ENCODE data around the gene JADE2.

Gene JADE2

DNA sequence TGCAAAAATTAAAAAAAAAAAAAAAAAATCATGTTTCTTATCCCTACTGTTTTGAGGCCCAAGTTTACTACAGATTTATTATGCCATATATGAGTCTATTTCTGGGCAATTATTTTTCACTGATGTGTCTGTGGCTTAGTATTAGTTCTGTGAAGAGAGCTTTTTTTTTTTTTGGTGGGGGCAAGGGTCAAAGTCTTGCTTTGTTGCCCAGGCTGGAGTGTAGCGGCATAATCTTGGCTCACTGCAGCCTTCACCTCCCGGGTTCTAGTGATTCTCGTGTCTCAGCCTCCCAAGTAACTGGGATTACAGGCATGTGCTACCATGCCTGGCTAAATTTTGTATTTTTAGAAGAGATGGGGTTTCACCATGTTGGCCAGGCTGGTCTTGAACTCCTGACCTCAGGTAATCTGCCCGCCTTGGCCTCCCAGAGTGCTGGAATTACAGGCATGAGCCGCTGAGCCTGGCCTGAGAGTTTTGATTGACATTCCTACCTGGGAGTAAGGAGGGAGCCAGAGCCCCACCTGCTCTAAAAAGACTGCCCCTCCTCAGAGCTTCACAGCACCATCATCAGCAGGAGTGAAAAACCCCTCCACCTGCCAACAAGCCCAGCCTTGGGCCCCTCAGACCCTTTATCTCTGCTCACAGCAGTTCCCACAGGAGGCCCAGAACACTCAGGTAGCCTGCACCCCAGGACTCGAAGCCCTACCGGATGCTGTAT is 36.1 kb upstream of the JADE2 start:
- H2BK120ac ChIP-seq (ENCODE audit: low read depth, low read length), result no peak overlapping the region
- no peaks in the 10 kb centered on the region for H3K36me3 ChIP-seq (ENCODE audit: control insufficient read depth in 1 of 2, insufficient read depth in 2 of 2, low read depth in 1 of 2, low read length in 2 of 2)
- no peak overlapping the region for H3K18ac ChIP-seq (ENCODE audit: low read depth in 1 of 2, low read length in 2 of 2)
- H2AFZ ChIP-seq (ENCODE audit: low read depth, low read length), result no peak overlapping the region
- H3K9me3 ChIP-seq (ENCODE audit: control insufficient read depth, low read length), result no peaks in the 10 kb centered on the region
- H2BK12ac ChIP-seq (ENCODE audit: low read length in 2 of 2), result no peak overlapping the region
- H3K4me1 ChIP-seq (ENCODE audit: control insufficient read depth, insufficient read depth, low read depth, low read length), result no peaks in the 10 kb centered on the region
- WGBS, result 88% methylated on average over 7 of the region's 7 CpGs
- H3K4me3 ChIP-seq (ENCODE audit: insufficient read depth in 1 of 2, low read depth in 1 of 2, low read length in 2 of 2), result no peak overlapping the region
- H2AK5ac ChIP-seq (ENCODE audit: low read length, severe bottlenecking), result no peak overlapping the region
- H3K27me3 ChIP-seq (ENCODE audit: control insufficient read depth in 1 of 2, insufficient read depth in 1 of 2, low read length in 2 of 2), result no peaks in the 10 kb centered on the region
- H4K8ac ChIP-seq (ENCODE audit: low read length), result no peak overlapping the region
- H3K9ac ChIP-seq (ENCODE audit: low read length), result no peak overlapping the region
- H2BK15ac ChIP-seq (ENCODE audit: low read depth, poor library complexity, severe bottlenecking), result no peak overlapping the region
- H3K4ac ChIP-seq (ENCODE audit: low read depth in 1 of 2, low read length in 2 of 2), result no peak overlapping the region
- no peak overlapping the region for H3K27ac ChIP-seq (ENCODE audit: low read length, poor library complexity, severe bottlenecking)
- no peak overlapping the region for H3K23ac ChIP-seq (ENCODE audit: low read length in 2 of 2)
- DNase-seq, result no peak
- H3K4me2 ChIP-seq (ENCODE audit: low read length, poor library complexity, severe bottlenecking), result no peak overlapping the region
- H2BK5ac ChIP-seq (ENCODE audit: low read depth, low read length, poor library complexity, severe bottlenecking), result no peak overlapping the region
- no peak overlapping the region for H3K14ac ChIP-seq (ENCODE audit: low read length in 2 of 2)
- no peak overlapping the region for H4K91ac ChIP-seq (ENCODE audit: low read length)
- no peaks in the 10 kb centered on the region for H3K79me1 ChIP-seq (replicated peaks; ENCODE audit: low read length, poor library complexity, severe bottlenecking)

DNA sequence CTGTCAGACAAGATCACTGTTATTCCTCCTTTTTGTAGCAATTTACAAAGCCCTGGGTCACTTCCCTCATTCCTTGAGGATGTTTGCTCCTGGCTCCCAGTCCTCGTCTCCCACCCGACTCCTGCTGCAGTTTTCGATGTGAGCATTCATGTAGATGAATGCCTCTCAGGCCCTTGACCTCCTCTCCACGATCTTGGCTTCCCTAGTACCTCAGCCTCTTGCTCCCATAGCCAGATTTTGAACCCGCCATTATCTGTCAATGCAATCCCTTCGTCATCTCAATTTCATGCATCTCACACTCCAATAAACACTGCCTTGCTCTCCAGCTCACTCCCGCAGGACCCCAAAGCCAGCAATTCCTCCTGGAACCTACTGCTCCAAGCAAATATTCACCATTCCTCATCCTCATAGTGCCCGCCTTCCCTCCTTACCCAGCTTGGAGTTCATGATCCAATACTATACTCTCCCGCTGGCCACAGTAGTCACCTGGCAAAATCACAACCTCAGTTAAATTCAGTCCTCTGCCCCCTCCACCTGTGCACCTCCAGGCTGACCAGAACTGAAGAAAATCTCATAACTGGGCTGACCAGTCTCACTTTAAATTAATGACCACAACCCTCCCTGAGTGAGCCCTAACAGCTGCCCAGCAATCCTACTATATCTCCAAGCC is 35.1 kb upstream of the JADE2 start:
- H3K14ac ChIP-seq (ENCODE audit: low read length in 2 of 2), result no peak overlapping the region
- no peak overlapping the region for H3K23ac ChIP-seq (ENCODE audit: low read length in 2 of 2)
- 88% methylated on average over 9 of the region's 9 CpGs for WGBS
- H3K4ac ChIP-seq (ENCODE audit: low read depth in 1 of 2, low read length in 2 of 2), result no peak overlapping the region
- H3K18ac ChIP-seq (ENCODE audit: low read depth in 1 of 2, low read length in 2 of 2), result no peak overlapping the region
- H2AK5ac ChIP-seq (ENCODE audit: low read length, severe bottlenecking), result no peak overlapping the region
- H3K36me3 ChIP-seq (ENCODE audit: control insufficient read depth in 1 of 2, insufficient read depth in 2 of 2, low read depth in 1 of 2, low read length in 2 of 2), result no peaks in the 10 kb centered on the region
- no peak for DNase-seq
- no peak overlapping the region for H2BK15ac ChIP-seq (ENCODE audit: low read depth, poor library complexity, severe bottlenecking)
- H2AFZ ChIP-seq (ENCODE audit: low read depth, low read length), result no peak overlapping the region
- H4K91ac ChIP-seq (ENCODE audit: low read length), result no peak overlapping the region
- H3K9ac ChIP-seq (ENCODE audit: low read length), result no peak overlapping the region
- no peak overlapping the region for H4K8ac ChIP-seq (ENCODE audit: low read length)
- H2BK5ac ChIP-seq (ENCODE audit: low read depth, low read length, poor library complexity, severe bottlenecking), result no peak overlapping the region
- no peak overlapping the region for H3K4me3 ChIP-seq (ENCODE audit: insufficient read depth in 1 of 2, low read depth in 1 of 2, low read length in 2 of 2)
- H3K4me2 ChIP-seq (ENCODE audit: low read length, poor library complexity, severe bottlenecking), result no peak overlapping the region
- no peaks in the 10 kb centered on the region for H3K27me3 ChIP-seq (ENCODE audit: control insufficient read depth in 1 of 2, insufficient read depth in 1 of 2, low read length in 2 of 2)
- no peak overlapping the region for H2BK12ac ChIP-seq (ENCODE audit: low read length in 2 of 2)
- H3K4me1 ChIP-seq (ENCODE audit: control insufficient read depth, insufficient read depth, low read depth, low read length), result no peaks in the 10 kb centered on the region
- no peak overlapping the region for H3K27ac ChIP-seq (ENCODE audit: low read length, poor library complexity, severe bottlenecking)
- no peaks in the 10 kb centered on the region for H3K9me3 ChIP-seq (ENCODE audit: control insufficient read depth, low read length)
- no peaks in the 10 kb centered on the region for H3K79me1 ChIP-seq (replicated peaks; ENCODE audit: low read length, poor library complexity, severe bottlenecking)
- no peak overlapping the region for H2BK120ac ChIP-seq (ENCODE audit: low read depth, low read length)

DNA sequence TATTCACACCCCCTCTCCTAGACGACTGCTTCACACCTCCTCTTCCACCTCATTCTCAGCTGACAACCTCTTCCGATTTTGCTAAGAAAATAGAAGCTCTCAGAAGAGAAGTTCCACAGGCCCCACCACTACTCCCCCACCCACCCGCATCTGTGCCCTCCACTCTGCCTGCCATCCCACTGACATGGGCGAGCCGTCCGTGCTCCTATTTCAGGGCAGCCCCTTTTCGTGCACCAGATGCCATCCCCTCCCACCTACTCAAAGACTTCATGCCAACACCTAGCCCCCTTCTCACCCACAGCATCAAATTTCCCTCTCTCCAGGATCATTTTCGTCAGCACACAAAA is 34.6 kb upstream of the JADE2 start:
- Histone ChIP-seq H2AFZ (ENCODE audit: low read depth, low read length) (no peak overlapping the region), H2AK5ac (ENCODE audit: low read length, severe bottlenecking) (no peak overlapping the region), H2BK15ac (ENCODE audit: low read depth, poor library complexity, severe bottlenecking) (no peak overlapping the region), H3K4me3 (ENCODE audit: insufficient read depth in 1 of 2, low read depth in 1 of 2, low read length in 2 of 2) (no peak overlapping the region), H2BK12ac (ENCODE audit: low read length in 2 of 2) (no peak overlapping the region), H3K79me1 (replicated peaks; ENCODE audit: low read length, poor library complexity, severe bottlenecking) (no peaks in the 10 kb centered on the region), H2BK120ac (ENCODE audit: low read depth, low read length) (no peak overlapping the region), H4K91ac (ENCODE audit: low read length) (no peak overlapping the region), H3K4me2 (ENCODE audit: low read length, poor library complexity, severe bottlenecking) (no peak overlapping the region), H3K9me3 (ENCODE audit: control insufficient read depth, low read length) (no peaks in the 10 kb centered on the region), H3K27ac (ENCODE audit: low read length, poor library complexity, severe bottlenecking) (no peak overlapping the region), H3K36me3 (ENCODE audit: control insufficient read depth in 1 of 2, insufficient read depth in 2 of 2, low read depth in 1 of 2, low read length in 2 of 2) (no peaks in the 10 kb centered on the region), H4K8ac (ENCODE audit: low read length) (no peak overlapping the region), H3K4me1 (ENCODE audit: control insufficient read depth, insufficient read depth, low read depth, low read length) (no peaks in the 10 kb centered on the region), H3K9ac (ENCODE audit: low read length) (no peak overlapping the region), H3K27me3 (ENCODE audit: control insufficient read depth in 1 of 2, insufficient read depth in 1 of 2, low read length in 2 of 2) (no peaks in the 10 kb centered on the region), H3K4ac (ENCODE audit: low read depth in 1 of 2, low read length in 2 of 2) (no peak overlapping the region), H3K23ac (ENCODE audit: low read length in 2 of 2) (no peak overlapping the region), H3K14ac (ENCODE audit: low read length in 2 of 2) (no peak overlapping the region), H2BK5ac (ENCODE audit: low read depth, low read length, poor library complexity, severe bottlenecking) (no peak overlapping the region), H3K18ac (ENCODE audit: low read depth in 1 of 2, low read length in 2 of 2) (no peak overlapping the region)
- 88% methylated on average over 8 of the region's 8 CpGs for WGBS
- DNase-seq, result no peak

DNA sequence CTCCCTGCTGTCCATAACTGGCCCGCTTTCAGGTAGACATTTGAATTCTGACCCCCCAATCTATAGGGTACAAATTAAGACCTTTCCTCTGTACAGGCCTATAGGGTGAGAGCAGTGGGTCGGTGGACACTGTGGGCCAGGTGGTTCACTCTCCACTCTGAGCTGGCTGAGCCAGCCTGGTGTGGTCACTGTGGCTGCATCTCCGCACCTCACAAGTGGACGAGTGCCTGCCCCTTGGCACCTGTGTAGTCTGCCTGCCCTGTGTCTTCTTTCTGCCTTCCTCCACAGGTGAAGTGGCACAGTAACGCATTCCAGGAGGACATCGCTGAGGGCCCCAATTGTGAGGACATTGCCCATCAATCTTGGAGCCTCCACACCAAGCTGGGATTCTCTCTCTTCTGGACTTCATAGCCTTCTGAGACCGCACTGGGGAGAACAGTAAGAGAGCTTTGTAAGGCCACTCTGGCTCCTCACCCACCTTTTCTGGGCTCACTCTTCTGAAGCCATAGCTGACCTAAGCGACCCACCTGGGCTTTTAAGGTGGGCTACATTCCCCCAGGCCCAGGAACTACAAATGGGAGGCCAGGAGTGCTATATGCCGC is 33.5 kb upstream of the JADE2 start:
- Histone ChIP-seq H3K14ac (ENCODE audit: low read length in 2 of 2) (peak overlapping the region in 1 of 2 experiments; percentile 6), H4K91ac (ENCODE audit: low read length) (no peak overlapping the region), H3K4me1 (ENCODE audit: control insufficient read depth, insufficient read depth, low read depth, low read length) (no peaks in the 10 kb centered on the region), H2BK5ac (ENCODE audit: low read depth, low read length, poor library complexity, severe bottlenecking) (no peak overlapping the region), H2BK12ac (ENCODE audit: low read length in 2 of 2) (no peak overlapping the region), H4K8ac (ENCODE audit: low read length) (no peak overlapping the region), H3K27ac (ENCODE audit: low read length, poor library complexity, severe bottlenecking) (no peak overlapping the region), H3K79me1 (replicated peaks; ENCODE audit: low read length, poor library complexity, severe bottlenecking) (no peaks in the 10 kb centered on the region), H3K9me3 (ENCODE audit: control insufficient read depth, low read length) (no peaks in the 10 kb centered on the region), H3K4ac (ENCODE audit: low read depth in 1 of 2, low read length in 2 of 2) (no peak overlapping the region), H3K36me3 (ENCODE audit: control insufficient read depth in 1 of 2, insufficient read depth in 2 of 2, low read depth in 1 of 2, low read length in 2 of 2) (no peaks in the 10 kb centered on the region), H3K4me2 (ENCODE audit: low read length, poor library complexity, severe bottlenecking) (no peak overlapping the region), H2BK15ac (ENCODE audit: low read depth, poor library complexity, severe bottlenecking) (no peak overlapping the region), H2AK5ac (ENCODE audit: low read length, severe bottlenecking) (no peak overlapping the region), H3K18ac (ENCODE audit: low read depth in 1 of 2, low read length in 2 of 2) (no peak overlapping the region), H3K4me3 (ENCODE audit: insufficient read depth in 1 of 2, low read depth in 1 of 2, low read length in 2 of 2) (no peak overlapping the region), H3K27me3 (ENCODE audit: control insufficient read depth in 1 of 2, insufficient read depth in 1 of 2, low read length in 2 of 2) (no peaks in the 10 kb centered on the region), H2BK120ac (ENCODE audit: low read depth, low read length) (no peak overlapping the region), H3K9ac (ENCODE audit: low read length) (no peak overlapping the region), H2AFZ (ENCODE audit: low read depth, low read length) (no peak overlapping the region), H3K23ac (ENCODE audit: low read length in 2 of 2) (no peak overlapping the region)
- WGBS, result 93% methylated on average over 8 of the region's 9 CpGs
- DNase-seq, result no peak

All from mesenchymal stem cell (in vitro differentiated cells and primary cell).